HEK293T (cell line): Measurements from ENCODE around the gene ZNF880.

ENCODE experiments used
- CTCF ChIA-PET: fragments of 350-600 bp; formaldehyde crosslinking; extraction: SDS; loops from one replicate; lab custom pipeline; 2021; ENCODE audit warnings: antibody characterized with exemption, inconsistent platforms; lab: Yijun Ruan, JAX
- POLR2A ChIA-PET: fragments of 350-600 bp; formaldehyde crosslinking; extraction: SDS; loops from one replicate; lab custom pipeline; 2020; ENCODE audit warnings: antibody characterized with exemption, inconsistent platforms; lab: Yijun Ruan, JAX
- DNase-seq: peaks from one replicate; pipeline ENCODE4 v3.0.0; 2012; ENCODE audit warnings: mixed read lengths; ENCODE audit errors: extremely low spot score
- ARNT ChIP-seq: fragments of 450-650 bp; IDR thresholded peaks from 2 replicates; pipeline ENCODE4 v1.6.1; 2017; ENCODE audit warnings: mild to moderate bottlenecking
- BHLHE40 ChIP-seq: fragments of 450-650 bp; IDR thresholded peaks from 2 replicates; pipeline ENCODE4 v1.6.1; 2016; ENCODE audit warnings: mild to moderate bottlenecking, moderate library complexity, borderline replicate concordance
- CTBP1 ChIP-seq: fragments of 450-650 bp; IDR thresholded peaks from 2 replicates; pipeline ENCODE4 v1.6.1; 2016; ENCODE audit warnings: borderline replicate concordance
- ELF4 ChIP-seq: fragments of 450-650 bp; IDR thresholded peaks from 2 replicates; pipeline ENCODE4 v1.6.1; 2017; ENCODE audit warnings: antibody characterized with exemption
- FOXA1 ChIP-seq: fragments of 450-650 bp; IDR thresholded peaks from 2 replicates; pipeline ENCODE4 v1.6.1; 2016; ENCODE audit warnings: mild to moderate bottlenecking
- FOXK2 ChIP-seq: fragments of 450-650 bp; IDR thresholded peaks from 2 replicates; pipeline ENCODE4 v1.6.1; 2016; ENCODE audit warnings: mild to moderate bottlenecking
- FOXM1 ChIP-seq: fragments of 450-650 bp; IDR thresholded peaks from 2 replicates; pipeline ENCODE4 v1.6.1; 2017; ENCODE audit warnings: mild to moderate bottlenecking, borderline replicate concordance
- HDGF ChIP-seq: fragments of 450-650 bp; IDR thresholded peaks from 2 replicates; pipeline ENCODE4 v1.6.1; 2017; ENCODE audit warnings: antibody characterized with exemption, borderline replicate concordance
- L3MBTL2 ChIP-seq: fragments of 450-650 bp; conservative IDR thresholded peaks from 2 replicates; pipeline ENCODE4 v1.6.1; 2016; ENCODE audit warnings: mild to moderate bottlenecking
- LEF1 ChIP-seq: fragments of 450-650 bp; IDR thresholded peaks from 2 replicates; pipeline ENCODE4 v1.6.1; 2017; ENCODE audit warnings: mild to moderate bottlenecking, borderline replicate concordance
- NFRKB ChIP-seq: fragments of 450-650 bp; IDR thresholded peaks from 2 replicates; pipeline ENCODE4 v1.6.1; 2016; ENCODE audit warnings: mild to moderate bottlenecking, moderate library complexity
- SP1 ChIP-seq: fragments of 450-650 bp; IDR thresholded peaks from 2 replicates; pipeline ENCODE4 v1.6.1; 2017
- SUZ12 ChIP-seq: fragments of 450-650 bp; IDR thresholded peaks from 2 replicates; pipeline ENCODE4 v1.6.1; 2016; ENCODE audit warnings: mild to moderate bottlenecking
- TARDBP ChIP-seq: fragments of 450-650 bp; IDR thresholded peaks from 2 replicates; pipeline ENCODE4 v1.6.1; 2016
- ZNF384 ChIP-seq: fragments of 450-650 bp; IDR thresholded peaks from 2 replicates; pipeline ENCODE4 v1.6.1; 2016
- TF ChIP-seq, protein P1 (sequence below): fragments of 450-650 bp; IDR thresholded peaks from 2 replicates; pipeline ENCODE4 v1.6.1; 2016

The ZNF880 gene

DNA sequence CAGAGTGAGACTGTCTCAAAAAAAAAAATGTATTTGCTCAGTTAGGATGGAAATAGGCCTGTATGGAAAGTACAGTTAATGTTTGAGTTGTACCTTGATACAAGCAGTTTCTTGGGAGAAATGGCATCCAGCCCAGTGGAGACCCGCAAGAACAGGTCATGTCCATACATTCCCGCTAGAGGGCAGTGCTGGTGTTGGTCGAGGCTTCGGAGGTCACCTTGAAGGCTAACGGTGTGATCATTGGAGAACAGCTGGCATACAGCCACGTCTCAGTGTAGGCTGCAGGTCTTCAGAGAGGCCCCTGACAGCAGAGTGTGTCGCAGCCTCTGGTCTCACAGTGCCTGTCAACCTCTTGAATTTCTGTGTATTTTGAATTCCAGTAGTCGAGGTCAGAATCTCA lies 26.2 kb upstream of the ZNF880 start:
- TF ChIP-seq FOXK2 (no peak), CTBP1 (no peak), L3MBTL2 (no peak), TARDBP (no peak), HDGF (no peak)
- CTCF ChIA-PET = no interaction called here
- POLR2A ChIA-PET = no interaction called here
- DNase-seq = peak; percentile 51

DNA sequence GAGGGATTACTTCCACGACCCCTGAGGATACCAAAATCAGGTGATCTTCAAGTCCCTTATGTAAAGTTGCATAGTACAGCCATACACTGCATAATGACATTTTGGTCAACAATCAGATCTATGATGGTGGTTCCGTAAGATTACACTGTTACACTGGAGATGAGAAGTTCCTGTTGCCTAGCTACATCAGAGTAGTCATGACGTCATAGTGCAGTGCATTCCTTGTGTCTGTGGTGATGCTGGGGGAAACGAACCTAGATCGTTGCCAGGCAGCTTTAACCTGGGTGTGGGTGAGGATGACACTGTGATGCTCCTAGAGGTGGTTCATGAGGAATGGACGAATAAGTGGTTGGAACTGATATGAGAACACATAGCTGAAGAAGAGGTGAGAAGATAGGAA lies 24.6 kb upstream of the ZNF880 start:
- no peak for DNase-seq
- POLR2A ChIA-PET = no interaction called here
- CTCF ChIA-PET = no interaction called here
- TF ChIP-seq ZNF384 (no peak), ARNT (no peak), BHLHE40 (no peak), TARDBP (no peak), L3MBTL2 (no peak), CTBP1 (no peak), HDGF (no peak), LEF1 (no peak), ELF4 (no peak), FOXK2 (no peak), NFRKB (no peak), SUZ12 (no peak), SP1 (no peak), FOXA1 (no peak), FOXM1 (no peak)
- TF ChIP-seq, protein P1, sequence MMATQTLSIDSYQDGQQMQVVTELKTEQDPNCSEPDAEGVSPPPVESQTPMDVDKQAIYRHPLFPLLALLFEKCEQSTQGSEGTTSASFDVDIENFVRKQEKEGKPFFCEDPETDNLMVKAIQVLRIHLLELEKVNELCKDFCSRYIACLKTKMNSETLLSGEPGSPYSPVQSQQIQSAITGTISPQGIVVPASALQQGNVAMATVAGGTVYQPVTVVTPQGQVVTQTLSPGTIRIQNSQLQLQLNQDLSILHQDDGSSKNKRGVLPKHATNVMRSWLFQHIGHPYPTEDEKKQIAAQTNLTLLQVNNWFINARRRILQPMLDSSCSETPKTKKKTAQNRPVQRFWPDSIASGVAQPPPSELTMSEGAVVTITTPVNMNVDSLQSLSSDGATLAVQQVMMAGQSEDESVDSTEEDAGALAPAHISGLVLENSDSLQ = no peak

DNA sequence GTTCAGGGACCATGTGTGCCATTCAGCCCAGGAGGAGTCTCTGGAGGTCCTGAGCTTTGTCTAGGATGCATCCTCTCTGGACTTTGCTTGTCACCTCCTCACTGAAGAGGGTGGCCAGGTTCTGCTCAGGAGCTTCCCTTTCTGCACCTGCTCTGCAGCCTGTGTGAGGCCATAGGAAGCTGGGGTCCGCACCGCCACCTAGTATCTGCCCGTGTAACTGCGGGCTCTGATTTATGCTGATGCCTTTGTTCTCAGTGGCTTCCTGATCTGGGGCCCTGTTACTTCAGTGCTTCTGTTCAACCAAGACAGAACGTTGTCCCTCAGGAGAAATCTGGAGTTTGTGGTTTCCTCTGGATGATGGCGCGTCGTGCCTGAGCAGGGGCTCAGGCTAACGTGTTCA lies 18.2 kb upstream of the ZNF880 start:
- ChIA-PET CTCF (no interaction called here), POLR2A (no interaction called here)

DNA sequence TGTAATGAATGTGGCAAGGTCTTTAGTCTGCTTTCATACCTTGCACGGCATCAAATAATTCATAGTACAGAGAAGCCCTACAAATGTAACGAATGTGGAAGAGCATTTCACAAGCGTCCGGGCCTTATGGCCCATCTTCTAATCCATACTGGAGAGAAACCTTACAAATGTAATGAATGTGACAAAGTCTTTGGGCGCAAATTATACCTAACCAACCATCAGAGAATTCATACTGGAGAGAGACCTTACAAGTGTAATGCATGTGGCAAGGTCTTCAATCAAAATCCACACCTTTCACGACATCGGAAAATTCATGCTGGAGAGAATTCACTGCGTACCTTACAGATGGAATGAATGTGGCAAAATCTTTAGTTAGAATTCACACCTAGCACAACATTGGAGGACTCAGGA lies 3.3 kb upstream of the ZNF880 start:
- no peak for DNase-seq
- POLR2A ChIA-PET = no interaction called here
- CTCF ChIA-PET = no interaction called here
- TF ChIP-seq ZNF384 (no peak), ELF4 (no peak), FOXA1 (no peak), L3MBTL2 (no peak), SUZ12 (no peak)

More for the DNA sequence above, 18.2 kb upstream of the ZNF880 start:
- no peak for DNase-seq
- TF ChIP-seq NFRKB (no peak), L3MBTL2 (no peak), BHLHE40 (no peak), ARNT (no peak), CTBP1 (no peak), ELF4 (no peak), FOXA1 (no peak)
- TF ChIP-seq, protein P1 = no peak

DNA sequence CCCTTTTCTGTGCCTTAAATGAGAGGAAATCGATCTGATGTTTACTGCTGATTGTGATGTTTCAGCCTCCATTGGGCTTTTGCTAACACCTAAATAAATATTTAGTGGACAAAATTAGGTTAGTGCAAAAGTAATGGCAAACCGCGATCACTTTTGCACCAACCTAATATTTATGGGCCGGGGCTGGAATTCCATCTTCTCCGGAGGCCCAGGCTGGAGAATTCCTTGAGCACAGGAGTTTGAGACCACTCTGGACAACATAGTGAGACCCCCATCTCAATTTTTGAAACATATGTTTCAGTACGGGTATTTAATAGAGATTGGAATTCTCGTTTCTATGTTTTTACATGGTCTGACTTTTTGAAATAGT lies 603 bp downstream of the ZNF880 start:
- TF ChIP-seq LEF1 (no peak), FOXK2 (no peak), BHLHE40 (no peak), CTBP1 (no peak), ARNT (no peak), FOXA1 (no peak), ZNF384 (no peak), SUZ12 (no peak), SP1 (no peak), TARDBP (no peak), NFRKB (no peak), HDGF (no peak), ELF4 (no peak)
- TF ChIP-seq, protein P1 = no peak
- DNase-seq = no peak
- ChIA-PET CTCF (no interaction called here), POLR2A (no interaction called here)

DNA sequence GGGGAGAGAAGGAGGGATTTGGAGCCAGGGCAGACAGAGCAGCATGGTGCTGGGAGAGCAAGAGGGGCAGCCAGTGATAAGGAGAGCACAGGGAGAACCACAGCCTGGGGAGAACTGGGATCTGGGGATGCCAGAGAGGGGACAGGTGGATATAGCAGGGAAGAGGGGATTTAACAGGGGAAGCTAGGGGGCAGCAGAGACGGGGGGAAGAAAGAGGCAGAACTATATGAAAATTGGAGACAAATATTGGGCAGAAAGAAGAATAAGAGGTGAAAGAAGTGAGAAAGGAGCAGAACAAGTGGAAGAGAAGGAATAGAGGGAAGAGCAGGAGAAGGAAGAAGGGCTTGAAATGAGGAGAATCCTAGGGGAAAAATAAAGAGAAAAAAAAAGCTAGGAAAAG lies 21.4 kb downstream of the ZNF880 start:
- TF ChIP-seq SUZ12 (no peak), ZNF384 (no peak), ARNT (no peak), L3MBTL2 (no peak), FOXA1 (no peak), LEF1 (no peak), CTBP1 (no peak), ELF4 (no peak), FOXK2 (no peak), BHLHE40 (no peak), HDGF (no peak), NFRKB (no peak), FOXM1 (no peak), TARDBP (no peak), SP1 (no peak)
- TF ChIP-seq, protein P1 = no peak
- ChIA-PET POLR2A (no interaction called here), CTCF (no interaction called here)
- no peak for DNase-seq
